ENCODE data around the gene CDK14. TPM values are rescaled to one million over a fixed set of nuclear protein-coding genes. Genes with fewer than 3 reads are reported as not detected.

The CDK14 gene
- total and polyA plus RNA-seq, 2 of the 8 experiments (the other 6 are each of a cell fraction or from before 2014, with no cell fraction given), result 5.5 to 47.3 TPM

GRCh38 chr7:90760892-90761291, 164.8 kb downstream of the CDK14 start:
- DNase-seq (ENCODE audit: low read depth in 1 of 2, low spot score in 2 of 2) (no peak), FAIRE-seq (no peak)
- Histone ChIP-seq H4K20me1 (replicated peaks in 1 of 2; ENCODE audit: control insufficient read depth in 1 of 2, insufficient read depth in 2 of 2, low read length in 2 of 2) (no peaks in the 10 kb centered on the region), H4K5ac (ENCODE audit: insufficient read length, low read depth, low read length) (no peak overlapping the region), H3K56ac (replicated peaks; ENCODE audit: insufficient read length, low read depth, low read length) (no peak overlapping the region), H3K23ac (ENCODE audit: insufficient read length) (no peak overlapping the region), H2BK12ac (ENCODE audit: low read depth, low read length) (no peak overlapping the region), H2AK5ac (ENCODE audit: low read depth, low read length) (no peak overlapping the region), H3K36me3 (ENCODE audit: control insufficient read depth in 2 of 4, insufficient read depth in 4 of 4, low read length in 3 of 4) (no peaks in the 10 kb centered on the region), H3K27me3 (replicated peaks in 1 of 4; ENCODE audit: control insufficient read depth in 3 of 4, extremely low read depth in 1 of 4, insufficient read depth in 3 of 4, low read length in 3 of 4) (no peaks in the 10 kb centered on the region), H3K79me2 (ENCODE audit: control insufficient read depth in 1 of 2, insufficient read depth in 2 of 2, low read length in 2 of 2) (no peaks in the 10 kb centered on the region), H3K4me3 (ENCODE audit: extremely low read depth in 1 of 4, insufficient read depth in 2 of 4, low read depth in 3 of 4, low read length in 4 of 4) (no peak overlapping the region), H3K14ac (ENCODE audit: insufficient read length) (no peak overlapping the region), H3K9me3 (ENCODE audit: insufficient read depth in 2 of 2, low read depth in 1 of 2, low read length in 1 of 2) (no peaks in the 10 kb centered on the region), H3K27ac (ENCODE audit: low read depth, low read length) (no peak overlapping the region), H4K91ac (replicated peaks; ENCODE audit: insufficient read length, low read length) (no peak overlapping the region), H2BK5ac (ENCODE audit: low read depth, low read length) (no peak overlapping the region), H3K23me2 (ENCODE audit: low read depth, low read length) (no peaks in the 10 kb centered on the region), H3K4ac (replicated peaks; ENCODE audit: insufficient read length, low read depth, low read length) (no peak overlapping the region), H4K8ac (ENCODE audit: extremely low read depth, insufficient read depth, low read length) (no peak overlapping the region), H3K79me1 (ENCODE audit: low read depth, low read length) (no peaks in the 10 kb centered on the region), H3K4me2 (ENCODE audit: insufficient read depth in 1 of 2, low read depth in 2 of 2, low read length in 2 of 2) (no peak overlapping the region), H2AFZ (ENCODE audit: low read length) (no peak overlapping the region), H2BK15ac (ENCODE audit: low read length) (no peak overlapping the region), H3K4me1 (replicated peaks in 1 of 4; ENCODE audit: control insufficient read depth in 3 of 4, insufficient read depth in 4 of 4, low read length in 3 of 4) (peaks cover 0 to 5% (median 0%) of the 10 kb centered on the region in 4 experiments; a peak in 1 of 7 replicates), H3K9ac (replicated peaks in 1 of 4; ENCODE audit: extremely low read depth in 1 of 4, low read depth in 3 of 4, low read length in 3 of 4) (no peak overlapping the region), H2BK20ac (ENCODE audit: low read length) (no peak overlapping the region), H2BK120ac (replicated peaks; ENCODE audit: low read depth, low read length) (no peak overlapping the region), H3K18ac (ENCODE audit: extremely low read depth, low read length) (no peak overlapping the region)
- ChIA-PET CTCF (ENCODE audit: partially characterized antibody) (interaction anchor here (1.0 to 4.9 kb wide), 5 partner anchors 10 to 239 kb away, joined by 3 to 24 read pairs (median 4); no protein-coding TSS in a partner anchor), POLR2A (ENCODE audit: partially characterized antibody) (no interaction called here)
- no peak for TF ChIP-seq TCF12 (IDR thresholded peaks at IDR 0.05; ENCODE audit: low read depth, low read length)
- no peak for TF ChIP-seq CHD2 (IDR thresholded peaks at IDR 0.05; ENCODE audit: low read length)
- no peak for TF ChIP-seq GTF2F1 (IDR thresholded peaks at IDR 0.05; ENCODE audit: borderline replicate concordance, low read depth, low read length)
- no peak for TF ChIP-seq GABPA (IDR thresholded peaks at IDR 0.05; ENCODE audit: borderline replicate concordance, insufficient read depth, low read length)
- TF ChIP-seq POLR2AphosphoS5 (IDR thresholded peaks at IDR 0.05; ENCODE audit: low read depth, low read length), result no peak
- no peak for TF ChIP-seq SAP30 (IDR thresholded peaks at IDR 0.05; ENCODE audit: insufficient read depth, insufficient replicate concordance, low read length)
- 91% methylated on average over 3 of the region's 3 CpGs; no CpG with 5 or more reads in 1 of the 2 experiments for WGBS, 2 experiments (ENCODE audit: extremely low coverage in 1 of 2, insufficient coverage in 1 of 2, insufficient read length in 1 of 2, insufficient replicate concordance in 2 of 2, low coverage in 1 of 2, low lambda C conversion rate in 2 of 2, missing lambda C conversion rate in 1 of 2)
